Fibroblast of lung (primary cell): ENCODE measurements around the gene ZXDC. TPM values are rescaled to one million over a fixed set of nuclear protein-coding genes. Genes with fewer than 3 reads are reported as not detected.
A peak's percentile ranks its signal among the peaks of the same experiment; 100 is the strongest.

Experiments used
- DNase-seq, 2 donors: peaks; one replicate each; pipeline versions ENCODE4 v3.0.0 to v3.0.0-alpha.2; 2010; ENCODE audit warnings: low read depth in 2 of 2
- H2AFZ ChIP-seq: 2 replicates; pipeline ENCODE4 v1.5.1; 2012; ENCODE audit warnings: low read length, control low read depth, inconsistent platforms
- H3K27ac ChIP-seq: 2 replicates; pipeline ENCODE4 v1.5.1; 2011; ENCODE audit warnings: low read length, control low read depth; ENCODE audit not compliant: insufficient read depth
- H3K27me3 ChIP-seq: 2 replicates; pipeline ENCODE4 v1.5.1; 2011; ENCODE audit warnings: mild to moderate bottlenecking, low read length; ENCODE audit not compliant: control insufficient read depth, insufficient read depth
- H3K36me3 ChIP-seq: 2 replicates; pipeline ENCODE4 v1.5.1; 2011; ENCODE audit warnings: low read length; ENCODE audit not compliant: control insufficient read depth, insufficient read depth
- H3K4me1 ChIP-seq: 2 replicates; pipeline ENCODE4 v1.5.1; 2011; ENCODE audit warnings: low read length; ENCODE audit not compliant: control insufficient read depth, insufficient read depth; ENCODE audit errors: extremely low read depth
- H3K4me2 ChIP-seq: 2 replicates; pipeline ENCODE4 v1.5.1; 2011; ENCODE audit warnings: low read length, control low read depth; ENCODE audit not compliant: insufficient read depth; ENCODE audit errors: extremely low read depth
- H3K4me3 ChIP-seq, 4 experiments: fragments of 200-600 bp in 1 of 4; sonication (generic) in 1 of 4; replicated peaks in 1 of 4; 2 replicates each; pipeline ENCODE4 v1.5.1; 2011 to 2016; ENCODE audit warnings: low read length in 4 of 4, low read depth in 3 of 4, mild to moderate bottlenecking in 3 of 4, control low read depth in 2 of 4, inconsistent platforms in 1 of 4, mixed read lengths in 1 of 4; ENCODE audit not compliant: insufficient read depth in 1 of 4; ENCODE audit errors: control extremely low read depth in 1 of 4
- H3K79me2 ChIP-seq: 2 replicates; pipeline ENCODE4 v1.5.1; 2012; ENCODE audit warnings: mild to moderate bottlenecking, low read length, inconsistent platforms; ENCODE audit not compliant: control insufficient read depth, insufficient read depth
- H3K9ac ChIP-seq: 2 replicates; pipeline ENCODE4 v1.5.1; 2011; ENCODE audit warnings: mild to moderate bottlenecking, low read length, control low read depth; ENCODE audit not compliant: insufficient read depth
- H3K9me3 ChIP-seq: 2 replicates; pipeline ENCODE4 v1.5.1; 2012; ENCODE audit warnings: low read depth, low read length; ENCODE audit not compliant: control insufficient read depth, insufficient read depth
- H4K20me1 ChIP-seq: 2 replicates; pipeline ENCODE4 v1.5.1; 2011; ENCODE audit warnings: low read length; ENCODE audit not compliant: control insufficient read depth, insufficient read depth; ENCODE audit errors: extremely low read depth
- EZH2 ChIP-seq: IDR thresholded peaks from 2 replicates; pipeline ENCODE4 v1.5.1; 2012; ENCODE audit warnings: low read length, control low read depth, mild to moderate bottlenecking; ENCODE audit errors: missing control alignments
- polyA plus RNA-seq, 2 donors: library from polyadenylated mRNA; depleted of rRNA in 1 of 2; stranded (reverse) in 1 of 2; unstranded in 1 of 2; fragments of >200 nt; gene quantifications; 2 replicates each; pipeline ENCODE4 v1.2.1, GENCODE V29; 2011 to 2012; ENCODE audit warnings: missing spikeins in 1 of 2
- total RNA-seq: library from RNA; depleted of rRNA; stranded (reverse); fragments of >200 nt; gene quantifications from 2 replicates; pipeline ENCODE4 v1.2.1, GENCODE V29; 2014
- TF ChIP-seq, protein P1 (sequence below), 2 donors: IDR thresholded peaks in 1 of 2; conservative IDR thresholded peaks in 1 of 2; 1 replicate in 1 of 2; 2 replicates in 1 of 2; pipeline ENCODE4 v1.5.1; 2011 to 2012; ENCODE audit warnings: low read length in 2 of 2, control low read depth in 1 of 2, inconsistent platforms in 1 of 2, low read depth in 1 of 2, mild to moderate bottlenecking in 1 of 2

ZXDC gene
- total and polyA plus RNA-seq, 2 donors (not counting 1 experiment from before 2014, with no cell fraction given): 5.9 to 17.8 TPM

DNA sequence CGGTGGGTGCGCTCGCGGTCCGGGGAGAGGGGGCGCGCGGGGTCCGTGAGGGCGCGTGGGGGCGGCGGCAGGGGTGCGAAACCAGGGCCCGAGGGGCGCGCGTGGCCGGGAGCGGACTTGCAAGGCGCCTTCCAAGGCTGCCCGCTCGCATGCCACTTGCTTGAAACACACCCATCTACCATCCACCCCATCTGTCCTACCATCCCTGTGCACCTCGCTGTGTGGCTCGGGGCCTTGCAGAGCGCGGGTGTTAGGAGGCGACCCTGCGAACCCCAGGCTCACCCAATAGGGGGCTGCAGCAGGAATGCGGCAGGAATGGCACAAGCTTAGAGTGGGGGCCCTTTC lies 80.7 kb downstream of the ZXDC start:
- Histone ChIP-seq H3K4me3 (no peak overlapping the region), H3K36me3 (no peaks in the 10 kb centered on the region), H4K20me1 (no peaks in the 10 kb centered on the region), H3K27ac (no peak overlapping the region), H3K4me2 (no peak overlapping the region), H3K4me1 (no peaks in the 10 kb centered on the region), H3K79me2 (no peaks in the 10 kb centered on the region), H2AFZ (no peak overlapping the region), H3K9me3 (no peaks in the 10 kb centered on the region), H3K9ac (no peak overlapping the region), H3K27me3 (peaks cover 16% of the 10 kb centered on the region)
- TF ChIP-seq, protein P1, sequence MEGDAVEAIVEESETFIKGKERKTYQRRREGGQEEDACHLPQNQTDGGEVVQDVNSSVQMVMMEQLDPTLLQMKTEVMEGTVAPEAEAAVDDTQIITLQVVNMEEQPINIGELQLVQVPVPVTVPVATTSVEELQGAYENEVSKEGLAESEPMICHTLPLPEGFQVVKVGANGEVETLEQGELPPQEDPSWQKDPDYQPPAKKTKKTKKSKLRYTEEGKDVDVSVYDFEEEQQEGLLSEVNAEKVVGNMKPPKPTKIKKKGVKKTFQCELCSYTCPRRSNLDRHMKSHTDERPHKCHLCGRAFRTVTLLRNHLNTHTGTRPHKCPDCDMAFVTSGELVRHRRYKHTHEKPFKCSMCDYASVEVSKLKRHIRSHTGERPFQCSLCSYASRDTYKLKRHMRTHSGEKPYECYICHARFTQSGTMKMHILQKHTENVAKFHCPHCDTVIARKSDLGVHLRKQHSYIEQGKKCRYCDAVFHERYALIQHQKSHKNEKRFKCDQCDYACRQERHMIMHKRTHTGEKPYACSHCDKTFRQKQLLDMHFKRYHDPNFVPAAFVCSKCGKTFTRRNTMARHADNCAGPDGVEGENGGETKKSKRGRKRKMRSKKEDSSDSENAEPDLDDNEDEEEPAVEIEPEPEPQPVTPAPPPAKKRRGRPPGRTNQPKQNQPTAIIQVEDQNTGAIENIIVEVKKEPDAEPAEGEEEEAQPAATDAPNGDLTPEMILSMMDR (conservative IDR thresholded peaks at IDR 0.05 in 1 of 2, IDR thresholded peaks at IDR 0.05 in 1 of 2; ENCODE audit: low read depth in 1 of 2, low read length in 2 of 2): no peak
- no peak for TF ChIP-seq EZH2
- DNase-seq: no peak

DNA sequence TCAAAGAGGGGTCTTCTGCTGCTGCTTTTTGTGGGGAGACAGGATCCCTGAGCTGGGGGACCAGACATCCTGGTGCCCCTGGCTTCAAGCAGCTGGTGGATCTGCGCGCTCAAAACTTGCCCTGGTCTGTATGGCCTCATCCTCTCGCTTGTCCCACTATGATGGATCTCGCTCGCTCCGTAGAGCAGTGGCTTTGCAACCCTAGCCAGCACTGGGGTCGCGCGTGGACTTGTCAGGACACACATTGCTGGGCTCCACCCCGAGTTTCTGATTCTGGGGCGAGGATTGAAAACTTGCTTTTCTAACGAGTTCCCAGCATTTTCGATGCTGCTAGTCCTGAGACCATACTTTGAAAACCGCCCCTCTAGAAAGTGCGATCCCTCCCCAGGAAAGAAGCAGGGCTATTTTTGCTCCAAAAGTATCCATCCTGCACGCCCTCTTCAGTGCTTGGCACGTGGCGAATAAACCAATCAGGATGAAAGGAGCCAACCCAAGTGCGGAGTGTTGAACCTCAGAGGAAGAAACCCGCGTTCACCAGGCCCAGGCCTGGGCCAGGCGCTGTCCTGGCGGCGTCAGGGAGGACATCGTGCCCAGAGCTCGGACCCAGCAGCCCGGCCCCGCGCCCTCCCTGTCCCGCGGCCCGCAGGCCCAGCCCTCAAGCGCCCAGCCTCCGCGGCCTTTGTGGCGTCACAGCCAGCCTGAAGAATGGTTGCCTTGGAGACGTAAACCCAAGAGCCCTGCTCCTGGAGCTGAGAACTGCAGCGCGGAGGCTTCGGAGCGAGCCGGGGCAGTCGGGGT lies 81.3 kb downstream of the ZXDC start, which contains the start of gene CFAP100:
Gene CFAP100 (plus strand): TSS at position 731 of the 798 bp plus-strand sequence. CDS start 1,092 bp downstream, outside the sequence.
- TF ChIP-seq EZH2: no peak
- TF ChIP-seq, protein P1 (conservative IDR thresholded peaks at IDR 0.05 in 1 of 2, IDR thresholded peaks at IDR 0.05 in 1 of 2; ENCODE audit: low read depth in 1 of 2, low read length in 2 of 2): no peak
- no peaks in the 10 kb centered on the region for H3K9me3 ChIP-seq
- H3K4me1 ChIP-seq: no peaks in the 10 kb centered on the region
- H3K27me3 ChIP-seq: peaks cover 16% of the 10 kb centered on the region
- H3K79me2 ChIP-seq: no peaks in the 10 kb centered on the region
- no peaks in the 10 kb centered on the region for H3K36me3 ChIP-seq
- H3K9ac ChIP-seq: no peak within 1 kb of the TSS
- H3K4me3 ChIP-seq: no peak within 1 kb of the TSS
- DNase-seq: peak; percentile 32 to 48
- no peak within 1 kb of the TSS for H2AFZ ChIP-seq
- peak within 1 kb of the TSS; percentile 13 for H3K4me2 ChIP-seq
- H4K20me1 ChIP-seq: no peaks in the 10 kb centered on the region
- no peak within 1 kb of the TSS for H3K27ac ChIP-seq

DNA sequence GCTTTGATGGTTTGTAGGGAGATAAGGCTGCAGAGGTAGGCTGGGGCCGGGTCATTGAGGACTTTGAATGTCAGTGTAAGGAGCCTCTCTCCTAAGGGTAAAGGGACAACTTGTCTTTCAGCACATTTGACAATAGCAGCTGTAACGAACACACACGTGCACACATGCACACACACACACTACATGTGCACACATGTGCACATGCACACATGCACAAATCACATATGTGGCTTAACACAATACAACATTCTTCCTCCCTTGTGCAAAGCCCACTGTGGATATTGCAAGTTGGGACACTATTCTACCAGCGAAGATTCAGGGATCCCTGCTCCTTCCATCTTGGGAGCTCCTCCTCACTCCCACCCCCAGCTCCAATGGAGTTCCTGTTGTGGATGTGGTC lies 82.1 kb downstream of the ZXDC start:
- Histone ChIP-seq H3K9ac (no peak overlapping the region), H3K27me3 (peaks cover 16% of the 10 kb centered on the region), H3K36me3 (no peaks in the 10 kb centered on the region), H3K4me1 (no peaks in the 10 kb centered on the region), H2AFZ (no peak overlapping the region), H3K4me3 (no peak overlapping the region), H3K9me3 (no peaks in the 10 kb centered on the region), H4K20me1 (no peaks in the 10 kb centered on the region), H3K79me2 (no peaks in the 10 kb centered on the region), H3K27ac (no peak overlapping the region), H3K4me2 (no peak overlapping the region)
- TF ChIP-seq, protein P1 (conservative IDR thresholded peaks at IDR 0.05 in 1 of 2, IDR thresholded peaks at IDR 0.05 in 1 of 2; ENCODE audit: low read depth in 1 of 2, low read length in 2 of 2): no peak
- TF ChIP-seq EZH2: no peak
- no peak for DNase-seq
